22Rv1 (cell line): Measurements from ENCODE around the gene GSG1L.

Source experiments
- ZFX ChIP-seq: fragments of 450-650 bp; IDR thresholded peaks from 2 replicates; pipeline ENCODE4 v1.6.1; 2017; ENCODE audit warnings: antibody characterized with exemption, borderline replicate concordance
- TF ChIP-seq, protein P1 (sequence below): fragments of 450-650 bp; IDR thresholded peaks from 2 replicates; pipeline ENCODE4 v1.5.1; 2017; ENCODE audit warnings: mild to moderate bottlenecking

DNA sequence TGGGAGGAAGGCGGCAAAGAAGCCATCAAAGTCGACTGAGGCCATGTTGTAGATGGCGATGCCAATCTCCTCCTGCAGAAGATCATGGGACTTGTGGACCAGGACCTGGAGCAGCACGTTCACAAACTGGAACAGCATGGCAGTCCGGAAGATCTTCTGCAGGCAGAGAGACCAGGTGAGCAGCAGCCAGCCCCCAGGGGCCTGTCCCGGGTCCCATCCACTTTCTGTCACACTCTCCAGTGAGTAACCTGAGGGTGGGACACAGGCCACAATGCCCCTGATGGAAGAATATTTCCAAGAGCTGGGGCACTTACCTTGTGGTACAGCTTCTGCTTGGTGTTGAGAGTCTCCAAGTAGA, 38.0 kb upstream of the GSG1L start:
- TF ChIP-seq, protein P1, sequence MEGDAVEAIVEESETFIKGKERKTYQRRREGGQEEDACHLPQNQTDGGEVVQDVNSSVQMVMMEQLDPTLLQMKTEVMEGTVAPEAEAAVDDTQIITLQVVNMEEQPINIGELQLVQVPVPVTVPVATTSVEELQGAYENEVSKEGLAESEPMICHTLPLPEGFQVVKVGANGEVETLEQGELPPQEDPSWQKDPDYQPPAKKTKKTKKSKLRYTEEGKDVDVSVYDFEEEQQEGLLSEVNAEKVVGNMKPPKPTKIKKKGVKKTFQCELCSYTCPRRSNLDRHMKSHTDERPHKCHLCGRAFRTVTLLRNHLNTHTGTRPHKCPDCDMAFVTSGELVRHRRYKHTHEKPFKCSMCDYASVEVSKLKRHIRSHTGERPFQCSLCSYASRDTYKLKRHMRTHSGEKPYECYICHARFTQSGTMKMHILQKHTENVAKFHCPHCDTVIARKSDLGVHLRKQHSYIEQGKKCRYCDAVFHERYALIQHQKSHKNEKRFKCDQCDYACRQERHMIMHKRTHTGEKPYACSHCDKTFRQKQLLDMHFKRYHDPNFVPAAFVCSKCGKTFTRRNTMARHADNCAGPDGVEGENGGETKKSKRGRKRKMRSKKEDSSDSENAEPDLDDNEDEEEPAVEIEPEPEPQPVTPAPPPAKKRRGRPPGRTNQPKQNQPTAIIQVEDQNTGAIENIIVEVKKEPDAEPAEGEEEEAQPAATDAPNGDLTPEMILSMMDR = no peak
- TF ChIP-seq ZFX = no peak
